ENCODE data around the gene PPP1R1C.

GRCh38 chr2:182048088-182048487 lies 62.4 kb downstream of the PPP1R1C start:
- TF ChIP-seq, protein P1, sequence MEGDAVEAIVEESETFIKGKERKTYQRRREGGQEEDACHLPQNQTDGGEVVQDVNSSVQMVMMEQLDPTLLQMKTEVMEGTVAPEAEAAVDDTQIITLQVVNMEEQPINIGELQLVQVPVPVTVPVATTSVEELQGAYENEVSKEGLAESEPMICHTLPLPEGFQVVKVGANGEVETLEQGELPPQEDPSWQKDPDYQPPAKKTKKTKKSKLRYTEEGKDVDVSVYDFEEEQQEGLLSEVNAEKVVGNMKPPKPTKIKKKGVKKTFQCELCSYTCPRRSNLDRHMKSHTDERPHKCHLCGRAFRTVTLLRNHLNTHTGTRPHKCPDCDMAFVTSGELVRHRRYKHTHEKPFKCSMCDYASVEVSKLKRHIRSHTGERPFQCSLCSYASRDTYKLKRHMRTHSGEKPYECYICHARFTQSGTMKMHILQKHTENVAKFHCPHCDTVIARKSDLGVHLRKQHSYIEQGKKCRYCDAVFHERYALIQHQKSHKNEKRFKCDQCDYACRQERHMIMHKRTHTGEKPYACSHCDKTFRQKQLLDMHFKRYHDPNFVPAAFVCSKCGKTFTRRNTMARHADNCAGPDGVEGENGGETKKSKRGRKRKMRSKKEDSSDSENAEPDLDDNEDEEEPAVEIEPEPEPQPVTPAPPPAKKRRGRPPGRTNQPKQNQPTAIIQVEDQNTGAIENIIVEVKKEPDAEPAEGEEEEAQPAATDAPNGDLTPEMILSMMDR (IDR thresholded peaks at IDR 0.05) = no peak
- no peak for TF ChIP-seq POLR2A (IDR thresholded peaks at IDR 0.05)
